Non-pigmented ciliary epithelial cell (primary cell): Measurements from ENCODE around the gene C2orf81.
"Not testable (repeated sequence)": the region's sequence is repeated elsewhere in the genome, so short reads cannot be mapped to it uniquely, and the experiment has no call there.

ENCODE experiments used
- DNase-seq: peaks from one replicate; pipeline ENCODE4 v3.0.0-alpha.2; 2010; ENCODE audit warnings: low read depth

Gene C2orf81

GRCh38 chr2:74442483-74443297 is 21.3 kb upstream of the C2orf81 start:
- not testable (repeated sequence) for DNase-seq

- DNase-seq, result no peak
Observed at GRCh38 chr2:74441690-74442482, 20.5 kb upstream of the C2orf81 start, which contains the start of gene RTKN. TSS of gene RTKN (minus strand) at chr2:74441937. CDS start at chr2:74441816, 121 bp downstream.

- no peak for DNase-seq
Observed at GRCh38 chr2:74441170-74441689, 19.8 kb upstream of the C2orf81 start.

- DNase-seq, result no peak
Observed at GRCh38 chr2:74440378-74441169, 19.2 kb upstream of the C2orf81 start.

GRCh38 chr2:74439803-74440377 is 18.5 kb upstream of the C2orf81 start:
- no peak for DNase-seq

GRCh38 chr2:74439373-74439772 is 18.0 kb upstream of the C2orf81 start:
- no peak for DNase-seq

- no peak for DNase-seq
Observed at GRCh38 chr2:74438248-74438647, 16.8 kb upstream of the C2orf81 start.

- DNase-seq, result no peak
Observed at GRCh38 chr2:74436848-74437695, 15.7 kb upstream of the C2orf81 start.

GRCh38 chr2:74436111-74436805 is 14.8 kb upstream of the C2orf81 start:
- DNase-seq, result no peak

- DNase-seq, result no peak
Observed at GRCh38 chr2:74430502-74430901, 9.1 kb upstream of the C2orf81 start.

GRCh38 chr2:74429487-74430451 is 8.3 kb upstream of the C2orf81 start:
- DNase-seq, result no peak

- DNase-seq, result no peak
Observed at GRCh38 chr2:74428675-74429074, 7.3 kb upstream of the C2orf81 start.

- no peak for DNase-seq
Observed at GRCh38 chr2:74427551-74427950, 6.1 kb upstream of the C2orf81 start.

- DNase-seq, result no peak
Observed at GRCh38 chr2:74426181-74426758, 4.9 kb upstream of the C2orf81 start.

GRCh38 chr2:74425523-74425922 is 4.1 kb upstream of the C2orf81 start:
- DNase-seq, result no peak

- DNase-seq, result no peak
Observed at GRCh38 chr2:74424995-74425406, 3.6 kb upstream of the C2orf81 start.

- DNase-seq, result no peak
Observed at GRCh38 chr2:74424139-74424992, 2.9 kb upstream of the C2orf81 start.
